22Rv1 (cell line): ENCODE data around the gene RPL23.

Source experiments
- H3K27ac ChIP-seq: fragments of 450-650 bp; 2 replicates; pipeline ENCODE4 v1.5.1; 2017
- ZFX ChIP-seq: fragments of 450-650 bp; IDR thresholded peaks from 2 replicates; pipeline ENCODE4 v1.6.1; 2017; ENCODE audit warnings: antibody characterized with exemption, borderline replicate concordance
- TF ChIP-seq, protein P1 (sequence below): fragments of 450-650 bp; IDR thresholded peaks from 2 replicates; pipeline ENCODE4 v1.5.1; 2017; ENCODE audit warnings: mild to moderate bottlenecking

RPL23 gene

DNA sequence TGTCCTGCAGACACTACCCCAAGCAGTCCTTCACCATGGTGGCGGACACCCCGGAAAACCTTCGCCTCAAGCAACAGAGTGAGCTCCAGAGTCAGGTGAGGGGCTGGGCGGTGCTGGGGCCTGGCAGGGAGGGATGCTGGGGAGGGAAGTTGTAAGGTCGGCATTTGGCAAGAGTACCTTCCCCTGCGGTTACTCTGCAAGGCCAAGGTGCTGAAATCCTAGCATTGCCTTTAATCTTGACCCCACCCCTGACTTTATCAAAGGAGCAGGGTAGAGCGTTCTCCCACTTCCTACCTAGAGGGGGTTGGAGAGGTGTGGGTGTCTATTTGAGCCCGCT, 36.9 kb upstream of the RPL23 start:
- H3K27ac ChIP-seq, result no peak overlapping the region

DNA sequence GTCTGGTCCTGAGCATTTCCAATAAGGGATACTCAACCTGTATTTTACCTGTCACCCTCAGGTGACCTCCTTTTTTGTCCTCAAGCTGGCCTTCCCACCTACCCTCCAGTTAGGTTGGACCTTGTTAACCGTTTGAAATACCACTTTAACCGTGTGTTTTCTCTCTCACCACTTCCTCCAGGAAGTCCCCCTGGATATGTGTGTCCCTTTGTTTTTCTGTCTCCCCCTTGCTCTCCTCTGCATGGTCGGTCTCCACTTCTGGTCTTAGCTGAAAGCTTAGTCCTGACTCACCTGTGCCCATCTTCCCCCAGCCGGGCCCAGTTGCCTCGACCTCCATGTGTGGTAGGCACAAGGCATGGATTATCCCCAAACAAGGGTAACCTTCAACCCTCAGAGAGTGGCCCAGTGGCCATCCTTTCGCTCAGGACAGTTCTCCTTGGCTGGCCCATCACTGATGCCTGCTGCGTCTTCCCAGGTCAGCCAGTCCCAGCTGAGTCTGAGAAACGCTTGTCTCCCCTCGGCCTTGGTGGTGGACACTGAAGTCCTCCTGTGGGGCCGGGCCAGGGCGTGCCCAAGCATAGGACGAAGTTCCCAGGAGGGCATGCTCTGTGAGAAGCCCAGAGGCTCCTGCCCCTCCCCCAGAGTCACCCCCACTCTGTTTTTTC, 36.4 kb upstream of the RPL23 start:
- no peak overlapping the region for H3K27ac ChIP-seq
- TF ChIP-seq ZFX, result no peak
- TF ChIP-seq, protein P1, sequence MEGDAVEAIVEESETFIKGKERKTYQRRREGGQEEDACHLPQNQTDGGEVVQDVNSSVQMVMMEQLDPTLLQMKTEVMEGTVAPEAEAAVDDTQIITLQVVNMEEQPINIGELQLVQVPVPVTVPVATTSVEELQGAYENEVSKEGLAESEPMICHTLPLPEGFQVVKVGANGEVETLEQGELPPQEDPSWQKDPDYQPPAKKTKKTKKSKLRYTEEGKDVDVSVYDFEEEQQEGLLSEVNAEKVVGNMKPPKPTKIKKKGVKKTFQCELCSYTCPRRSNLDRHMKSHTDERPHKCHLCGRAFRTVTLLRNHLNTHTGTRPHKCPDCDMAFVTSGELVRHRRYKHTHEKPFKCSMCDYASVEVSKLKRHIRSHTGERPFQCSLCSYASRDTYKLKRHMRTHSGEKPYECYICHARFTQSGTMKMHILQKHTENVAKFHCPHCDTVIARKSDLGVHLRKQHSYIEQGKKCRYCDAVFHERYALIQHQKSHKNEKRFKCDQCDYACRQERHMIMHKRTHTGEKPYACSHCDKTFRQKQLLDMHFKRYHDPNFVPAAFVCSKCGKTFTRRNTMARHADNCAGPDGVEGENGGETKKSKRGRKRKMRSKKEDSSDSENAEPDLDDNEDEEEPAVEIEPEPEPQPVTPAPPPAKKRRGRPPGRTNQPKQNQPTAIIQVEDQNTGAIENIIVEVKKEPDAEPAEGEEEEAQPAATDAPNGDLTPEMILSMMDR, result no peak

More for the DNA sequence above, 36.9 kb upstream of the RPL23 start:
- TF ChIP-seq, protein P1, result no peak
- no peak for TF ChIP-seq ZFX

DNA sequence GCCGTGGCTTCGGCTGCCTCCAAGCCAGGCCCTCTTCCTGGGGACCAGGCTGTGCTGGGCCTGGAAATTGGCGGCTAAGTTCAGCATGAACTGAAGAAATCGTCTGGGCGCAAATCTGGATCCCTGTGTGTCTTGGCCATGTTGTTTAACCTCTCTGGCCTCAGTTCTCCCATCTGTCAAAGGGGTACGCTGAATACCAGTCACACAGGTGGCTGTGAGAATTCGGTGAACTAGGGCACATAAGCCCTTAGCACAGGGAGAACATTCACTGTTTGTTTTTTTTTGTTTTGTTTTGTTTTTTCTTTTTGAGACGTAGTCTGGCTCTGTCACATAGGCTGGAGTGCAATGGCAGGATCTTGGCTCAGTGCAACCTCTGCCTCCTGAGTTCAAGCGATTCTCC, 35.3 kb upstream of the RPL23 start:
- no peak overlapping the region for H3K27ac ChIP-seq
- no peak for TF ChIP-seq ZFX
- TF ChIP-seq, protein P1, result no peak

DNA sequence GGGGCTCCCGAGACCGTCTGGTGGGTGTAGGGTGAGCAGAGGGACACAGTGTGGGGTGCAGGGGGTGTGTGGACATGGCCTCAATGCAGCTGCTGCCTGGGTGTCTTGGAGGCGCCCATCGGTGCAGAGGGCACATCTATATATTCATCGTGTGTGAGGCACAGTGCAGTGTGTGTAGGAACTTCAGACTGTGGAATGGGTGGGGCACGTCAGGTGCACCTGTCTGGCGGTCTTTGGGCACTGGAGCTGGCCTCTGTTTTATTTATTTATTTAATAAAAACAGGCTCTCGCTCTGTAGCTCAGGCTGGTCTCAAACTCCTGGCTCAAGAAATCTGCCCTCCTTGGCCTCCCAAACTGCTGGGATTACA, 33.1 kb upstream of the RPL23 start:
- TF ChIP-seq, protein P1, result no peak
- TF ChIP-seq ZFX, result no peak
- no peak overlapping the region for H3K27ac ChIP-seq

DNA sequence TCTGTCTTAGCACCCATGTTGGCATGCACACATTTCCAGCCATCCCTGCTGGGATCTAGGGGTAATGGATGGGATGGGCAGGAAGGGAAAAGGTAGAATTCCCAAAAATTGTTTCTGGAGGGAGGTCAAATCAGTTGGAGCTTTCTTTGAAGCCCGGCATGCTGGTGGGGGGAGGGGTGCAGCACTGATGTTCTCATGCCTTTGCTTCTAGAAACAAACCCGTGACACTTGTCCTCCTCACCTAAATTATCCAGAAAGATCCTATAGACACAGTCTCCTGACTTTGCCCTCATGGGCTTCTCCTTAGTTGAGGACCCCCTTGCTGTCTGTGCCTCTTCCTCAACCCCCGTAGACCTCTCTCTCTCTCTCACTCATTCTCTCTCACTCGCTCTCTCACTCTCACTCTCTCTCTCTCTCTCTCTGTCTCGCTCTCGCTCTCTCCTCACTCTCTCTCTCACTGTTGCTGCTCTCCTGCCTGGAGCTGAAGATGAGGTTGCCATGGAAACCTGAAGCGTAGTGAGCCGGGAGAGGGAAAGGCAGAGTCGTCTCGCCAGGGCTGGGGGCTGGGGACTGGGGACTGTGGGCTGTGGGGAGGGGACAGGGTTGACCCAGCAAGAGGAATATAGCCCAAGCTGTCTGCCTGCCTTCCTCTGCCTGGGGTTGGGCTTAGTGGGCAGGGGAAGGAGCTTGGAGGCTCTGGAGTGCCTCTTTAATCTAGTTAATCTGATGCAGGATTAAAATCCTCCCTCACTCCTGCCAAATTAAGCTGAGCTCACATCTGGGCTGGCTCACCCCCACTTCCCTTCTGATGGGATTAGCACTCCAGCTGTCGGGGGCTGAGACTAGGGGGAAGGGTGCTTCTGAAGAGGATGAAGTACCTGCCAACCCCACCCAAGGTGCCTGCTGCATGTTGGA, 32.5 kb upstream of the RPL23 start:
- no peak for TF ChIP-seq ZFX
- TF ChIP-seq, protein P1, result no peak
- H3K27ac ChIP-seq, result no peak overlapping the region

DNA sequence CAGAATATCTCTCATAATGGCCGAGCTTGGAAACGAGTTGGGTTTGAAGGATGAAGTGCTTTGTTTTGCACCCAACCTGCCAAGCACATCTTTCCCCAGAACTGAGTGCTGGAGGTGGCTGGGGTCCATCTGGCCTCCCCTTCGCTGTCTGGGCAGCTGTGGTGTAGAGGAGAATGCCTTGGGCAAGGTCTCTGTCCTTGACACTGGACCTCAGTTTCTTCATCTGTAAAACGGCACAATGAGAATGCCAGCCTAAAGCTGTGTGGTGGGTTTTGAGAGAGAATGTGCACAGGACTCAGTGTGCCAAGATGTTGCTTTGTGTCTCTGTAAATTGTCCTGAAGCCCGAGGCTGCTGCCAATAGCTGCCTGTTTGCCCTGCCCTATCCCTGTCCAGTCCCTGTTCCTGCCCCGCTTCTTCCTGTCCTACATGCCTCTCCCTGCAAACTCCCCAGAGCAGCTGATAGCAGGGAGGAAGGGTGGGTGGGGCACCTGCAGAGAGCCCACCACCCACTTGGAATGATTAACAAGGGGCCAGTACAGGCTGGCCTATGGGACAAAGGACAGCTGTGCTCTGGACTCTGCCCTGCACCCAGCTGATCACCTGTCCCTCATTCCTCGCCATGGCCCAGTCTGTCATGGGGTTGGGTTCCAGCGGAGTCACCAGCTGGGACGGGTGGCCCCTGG, 31.7 kb upstream of the RPL23 start:
- TF ChIP-seq, protein P1, result no peak
- TF ChIP-seq ZFX, result no peak
- no peak overlapping the region for H3K27ac ChIP-seq
